Prostate gland (tissue), 2 donors: ENCODE results near the gene TSPAN15. TPM values are rescaled to one million over a fixed set of nuclear protein-coding genes. Genes with fewer than 3 reads are reported as not detected.

Experiments
- DNase-seq: peaks from one replicate; pipeline ENCODE4 v3.0.0-alpha.2; 2019; ENCODE audit warnings: low spot score
- H3K27ac ChIP-seq, 2 donors: fragments of 200-600 bp; sonication (generic); 2 replicates each; pipeline ENCODE4 v1.5.1; 2017 to 2019
- H3K27me3 ChIP-seq: fragments of 200-600 bp; sonication (generic); replicated peaks from 2 replicates; pipeline ENCODE4 v1.5.1; 2019; ENCODE audit not compliant: insufficient read depth
- H3K36me3 ChIP-seq, 2 donors: fragments of 200-600 bp; sonication (generic); 1 replicate in 1 of 2; 2 replicates in 1 of 2; pipeline versions ENCODE4 v1.5.1 to v1.8.1; 2017 to 2019
- H3K4me1 ChIP-seq: fragments of 200-600 bp; sonication (generic); replicated peaks from 2 replicates; pipeline ENCODE4 v1.5.1; 2019
- H3K4me3 ChIP-seq, 2 donors: fragments of 200-600 bp; sonication (generic); 2 replicates each; pipeline ENCODE4 v1.5.1; 2017 to 2019
- H3K9me3 ChIP-seq: fragments of 200-600 bp; sonication (generic); 2 replicates; pipeline ENCODE4 v1.5.1; 2017
- POLR2A ChIP-seq: fragments of 450-650 bp; IDR thresholded peaks from one replicate; pipeline ENCODE4 v1.6.1; 2016; ENCODE audit warnings: antibody characterized with exemption, mild to moderate bottlenecking
- POLR2AphosphoS5 ChIP-seq: sonication (generic); formaldehyde crosslinking; IDR thresholded peaks from one replicate; pipeline ENCODE4 v1.6.1; 2017; ENCODE audit warnings: antibody characterized with exemption
- WGBS: methylation state at CpG from one replicate; pipeline ENCODE4 v1.1.5; 2018; 5-methylcytosine and 5-hydroxymethylcytosine counted together
- intact Hi-C: fragments of 100-400 bp; cut with DNase I; formaldehyde crosslinking; loops from one replicate; pipeline ENCODE4 v1.14.2; 2022
- total RNA-seq, 2 donors: library from RNA; depleted of rRNA; stranded (reverse); fragments of >200 nt; gene quantifications; one replicate each; pipeline ENCODE4 v1.1.0, GENCODE V29; 2016
- TF ChIP-seq, protein P1 (sequence below), 4 experiments: fragments of 200-600 bp in 2 of 4; fragments of 450-650 bp in 2 of 4; sonication (generic) in 2 of 4; IDR thresholded peaks; 1 replicate in 3 of 4; 2 replicates in 1 of 4; pipeline ENCODE4 v1.5.1; 2016 to 2019; ENCODE audit warnings: antibody characterized with exemption in 4 of 4, mild to moderate bottlenecking in 2 of 4, moderate library complexity in 2 of 4

Gene TSPAN15
- total RNA-seq, 2 donors from 2014 or later: 78.8 to 85.3 TPM

- 22% methylated on average over 4 of the region's 4 CpGs for WGBS
- H3K27ac ChIP-seq: no peak overlapping the region
- H3K4me3 ChIP-seq: no peak overlapping the region
- H3K36me3 ChIP-seq: no peaks in the 10 kb centered on the region
- no peak for DNase-seq
- H3K9me3 ChIP-seq: no peaks in the 10 kb centered on the region
- intact Hi-C loops: no loop called here
- H3K27me3 ChIP-seq: no peaks in the 10 kb centered on the region
- TF ChIP-seq POLR2A (no peak), POLR2AphosphoS5 (no peak)
- TF ChIP-seq, protein P1, sequence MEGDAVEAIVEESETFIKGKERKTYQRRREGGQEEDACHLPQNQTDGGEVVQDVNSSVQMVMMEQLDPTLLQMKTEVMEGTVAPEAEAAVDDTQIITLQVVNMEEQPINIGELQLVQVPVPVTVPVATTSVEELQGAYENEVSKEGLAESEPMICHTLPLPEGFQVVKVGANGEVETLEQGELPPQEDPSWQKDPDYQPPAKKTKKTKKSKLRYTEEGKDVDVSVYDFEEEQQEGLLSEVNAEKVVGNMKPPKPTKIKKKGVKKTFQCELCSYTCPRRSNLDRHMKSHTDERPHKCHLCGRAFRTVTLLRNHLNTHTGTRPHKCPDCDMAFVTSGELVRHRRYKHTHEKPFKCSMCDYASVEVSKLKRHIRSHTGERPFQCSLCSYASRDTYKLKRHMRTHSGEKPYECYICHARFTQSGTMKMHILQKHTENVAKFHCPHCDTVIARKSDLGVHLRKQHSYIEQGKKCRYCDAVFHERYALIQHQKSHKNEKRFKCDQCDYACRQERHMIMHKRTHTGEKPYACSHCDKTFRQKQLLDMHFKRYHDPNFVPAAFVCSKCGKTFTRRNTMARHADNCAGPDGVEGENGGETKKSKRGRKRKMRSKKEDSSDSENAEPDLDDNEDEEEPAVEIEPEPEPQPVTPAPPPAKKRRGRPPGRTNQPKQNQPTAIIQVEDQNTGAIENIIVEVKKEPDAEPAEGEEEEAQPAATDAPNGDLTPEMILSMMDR (IDR thresholded peaks at IDR 0.05): no peak
- H3K4me1 ChIP-seq: peaks cover 3% of the 10 kb centered on the region
Observed at GRCh38 chr10:69411476-69411875, 39.8 kb upstream of the TSPAN15 start.

GRCh38 chr10:69412232-69412790 lies 39.0 kb upstream of the TSPAN15 start:
- DNase-seq: no peak
- 91% methylated on average over 3 of the region's 3 CpGs for WGBS

DNA sequence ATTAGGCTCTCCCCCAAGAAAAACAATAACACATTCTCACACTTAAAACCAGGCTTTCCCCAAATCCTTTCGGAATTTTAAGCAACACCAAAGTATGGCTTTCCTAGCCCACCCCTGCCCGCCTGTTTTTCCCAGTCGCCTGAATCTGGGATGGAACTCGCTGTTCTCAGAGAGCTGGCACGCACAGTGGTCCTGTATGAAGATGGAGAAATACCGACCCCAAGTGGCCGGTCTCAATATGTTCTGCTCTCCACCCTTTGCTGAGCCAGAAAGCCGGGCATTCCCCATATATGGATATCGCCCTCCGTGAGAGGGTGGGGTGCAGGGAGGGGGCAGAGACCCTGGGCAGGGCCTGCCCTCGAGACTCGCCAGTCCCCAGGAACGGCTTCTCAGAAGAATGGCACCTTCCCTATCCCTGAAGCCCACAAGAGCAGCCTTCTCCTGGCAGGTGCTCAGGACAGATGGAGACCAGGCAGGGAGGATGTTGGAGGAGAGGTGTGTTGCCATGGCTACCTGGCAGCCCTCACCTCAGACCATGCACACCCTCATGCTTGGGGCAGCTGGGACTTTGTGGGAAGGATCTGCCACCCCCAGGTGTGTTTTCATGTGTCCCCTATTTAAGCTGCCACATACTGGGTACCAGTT lies 37.9 kb upstream of the TSPAN15 start:
- intact Hi-C loops: no loop called here
- H3K36me3 ChIP-seq: no peaks in the 10 kb centered on the region
- H3K4me1 ChIP-seq: no peaks in the 10 kb centered on the region
- peak; percentile 54 for DNase-seq
- no peaks in the 10 kb centered on the region for H3K9me3 ChIP-seq
- 7% methylated on average over 13 of the region's 13 CpGs for WGBS
- no peaks in the 10 kb centered on the region for H3K27me3 ChIP-seq
- H3K27ac ChIP-seq: peak overlapping the region; percentile 7 to 34
- TF ChIP-seq, protein P1 (IDR thresholded peaks at IDR 0.05): peak in 3 of 4 experiments; percentile 44 to 58 (median 55)
- TF ChIP-seq POLR2A: no peak
- no peak overlapping the region for H3K4me3 ChIP-seq

More at GRCh38 chr10:69412232-69412790, 39.0 kb upstream of the TSPAN15 start:
- H3K4me3 ChIP-seq: no peak overlapping the region
- TF ChIP-seq POLR2AphosphoS5 (no peak), POLR2A (no peak)
- TF ChIP-seq, protein P1 (IDR thresholded peaks at IDR 0.05): no peak
- intact Hi-C loops: no loop called here
- H3K4me1 ChIP-seq: peaks cover 3% of the 10 kb centered on the region
- H3K36me3 ChIP-seq: no peaks in the 10 kb centered on the region
- no peaks in the 10 kb centered on the region for H3K27me3 ChIP-seq
- peak overlapping the region; percentile 7 to 34 for H3K27ac ChIP-seq
- H3K9me3 ChIP-seq: no peaks in the 10 kb centered on the region

DNA sequence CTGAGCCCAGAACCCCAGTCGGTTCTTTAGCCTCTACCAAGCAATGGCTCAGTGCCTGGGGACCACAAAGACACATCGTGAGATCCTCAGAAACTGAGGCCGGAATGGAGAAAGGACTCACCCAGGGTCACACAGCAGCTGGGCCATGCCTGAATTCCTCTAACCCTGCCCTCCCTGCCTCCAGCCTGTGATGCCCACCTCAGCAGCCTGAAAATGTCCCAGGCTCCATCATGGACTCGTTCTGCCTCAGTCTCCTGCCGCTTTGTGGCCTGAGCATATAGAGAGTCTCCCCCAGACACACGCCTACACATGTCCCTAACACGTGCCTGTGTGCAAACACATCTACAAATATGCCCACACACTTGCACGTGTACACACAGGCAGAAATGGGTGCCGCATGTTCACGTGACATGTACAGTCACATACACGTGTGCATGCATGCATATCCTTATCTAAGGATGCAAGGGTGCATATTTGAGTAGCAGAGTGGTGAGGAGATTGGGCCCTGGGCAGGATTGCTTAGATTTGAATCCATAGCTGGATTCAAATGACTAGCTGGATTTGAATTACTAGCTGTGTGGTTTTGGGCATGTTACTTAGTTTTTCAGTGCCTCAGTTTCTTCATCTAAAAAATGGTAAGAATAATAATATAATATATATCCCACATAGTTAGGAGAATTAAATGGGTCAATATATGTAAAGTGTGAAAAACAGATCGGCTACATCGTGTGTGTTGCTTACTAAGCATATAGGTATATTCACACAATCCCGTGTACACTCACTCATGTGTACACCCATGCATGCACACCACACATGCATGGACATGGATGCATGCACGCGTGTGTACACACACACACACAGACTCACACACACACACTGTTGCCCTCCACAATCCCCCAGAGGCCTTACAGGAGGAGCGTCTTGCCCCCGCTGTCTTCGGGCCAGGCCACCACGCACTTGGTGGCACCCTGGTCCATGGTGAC lies 36.9 kb upstream of the TSPAN15 start:
- intact Hi-C loops: no loop called here
- Histone ChIP-seq H3K4me3 (no peak overlapping the region), H3K27me3 (no peaks in the 10 kb centered on the region), H3K27ac (no peak overlapping the region), H3K36me3 (no peaks in the 10 kb centered on the region), H3K4me1 (no peaks in the 10 kb centered on the region), H3K9me3 (no peaks in the 10 kb centered on the region)
- TF ChIP-seq, protein P1 (IDR thresholded peaks at IDR 0.05): no peak
- TF ChIP-seq POLR2AphosphoS5 (no peak), POLR2A (no peak)
- DNase-seq: no peak
- WGBS: 88% methylated on average over 20 of the region's 20 CpGs
